CD8-positive, alpha-beta memory T cell (primary cell): Measurements from ENCODE around the gene PARD3. TPM values are rescaled to one million over a fixed set of nuclear protein-coding genes. Genes with fewer than 3 reads are reported as not detected.

Experiments
- CTCF ChIA-PET: fragments of 350-600 bp; sonication (Branson Sonifier 250); formaldehyde crosslinking; loops from one replicate; lab custom pipeline; 2021; ENCODE audit warnings: antibody characterized with exemption; lab: Charles Lee
- POLR2A ChIA-PET: fragments of 350-600 bp; sonication (Branson Sonifier 250); formaldehyde crosslinking; loops from one replicate; lab custom pipeline; 2021; ENCODE audit warnings: antibody characterized with exemption; lab: Charles Lee
- DNase-seq, 5 donors: peaks; one replicate each; pipeline versions ENCODE4 v3.0.0 to v3.0.0-alpha.2; 2020 to 2022; ENCODE audit warnings: mixed read lengths in 1 of 5
- H3K27ac ChIP-seq: one replicate; pipeline ENCODE4 v1.7.0; 2013; ENCODE audit warnings: low read depth, mild to moderate bottlenecking, low read length, moderate library complexity
- H3K27me3 ChIP-seq: 2 replicates; pipeline ENCODE4 v1.7.0; 2013; ENCODE audit warnings: low read length, mild to moderate bottlenecking; ENCODE audit not compliant: insufficient read depth, poor library complexity, severe bottlenecking
- H3K36me3 ChIP-seq: 2 replicates; pipeline ENCODE4 v1.7.0; 2013; ENCODE audit warnings: mild to moderate bottlenecking, low read length, moderate library complexity; ENCODE audit not compliant: insufficient read depth
- H3K4me1 ChIP-seq: 2 replicates; pipeline ENCODE4 v1.7.0; 2013; ENCODE audit warnings: mild to moderate bottlenecking, low read length, moderate library complexity; ENCODE audit not compliant: insufficient read depth
- H3K4me3 ChIP-seq: 2 replicates; pipeline ENCODE4 v1.7.0; 2013; ENCODE audit warnings: mild to moderate bottlenecking, low read length
- H3K9me3 ChIP-seq: 2 replicates; pipeline ENCODE4 v1.7.0; 2013; ENCODE audit warnings: mild to moderate bottlenecking, low read length
- H3K27ac Mint-ChIP-seq, 8 donors: one replicate each; pipeline ENCODE4 v1.8.0; 2020 to 2021; ENCODE audit warnings: mixed read lengths in 8 of 8, mild to moderate bottlenecking in 6 of 8, inconsistent platforms in 3 of 8, moderate library complexity in 3 of 8
- H3K27me3 Mint-ChIP-seq, 2 donors: one replicate each; pipeline ENCODE4 v1.8.0; 2020 to 2021; ENCODE audit warnings: mixed read lengths in 2 of 2, mild to moderate bottlenecking in 1 of 2, moderate library complexity in 1 of 2
- H3K36me3 Mint-ChIP-seq, 3 donors: one replicate each; pipeline ENCODE4 v1.8.0; 2020 to 2021; ENCODE audit warnings: mixed read lengths in 3 of 3, inconsistent platforms in 1 of 3, mild to moderate bottlenecking in 1 of 3
- H3K4me1 Mint-ChIP-seq, 3 donors: one replicate each; pipeline ENCODE4 v1.8.0; 2020 to 2021; ENCODE audit warnings: mixed read lengths in 3 of 3, inconsistent platforms in 1 of 3, mild to moderate bottlenecking in 1 of 3
- H3K4me3 Mint-ChIP-seq, 7 donors: one replicate each; pipeline ENCODE4 v1.8.0; 2020 to 2021; ENCODE audit warnings: mixed read lengths in 7 of 7, mild to moderate bottlenecking in 6 of 7, moderate library complexity in 4 of 7, inconsistent platforms in 2 of 7
- H3K9me3 Mint-ChIP-seq, 5 donors: one replicate each; pipeline ENCODE4 v1.8.0; 2020 to 2022; ENCODE audit warnings: mixed read lengths in 5 of 5, mild to moderate bottlenecking in 3 of 5, moderate library complexity in 2 of 5, inconsistent platforms in 1 of 5
- polyA plus RNA-seq: library from polyadenylated mRNA; unstranded; fragments of 300-500 nt; fragmentation: Illumina TruSeq; gene quantifications from one replicate; pipeline ENCODE4 v1.2.3, GENCODE V29; 2021
- total RNA-seq, 2 experiments: library from RNA; stranded (reverse); gene quantifications; one replicate each; pipeline ENCODE4 v1.2.3, GENCODE V29; 2021

Gene PARD3
- total and polyA plus RNA-seq, 3 experiments from 2014 or later, result 0.27 to 0.46 TPM; not detected in 1

- Mint-ChIP-seq H3K4me3 (no peak overlapping the region), H3K4me1 (no peaks in the 10 kb centered on the region), H3K27me3 (no peaks in the 10 kb centered on the region), H3K36me3 (no peaks in the 10 kb centered on the region), H3K27ac (no peak overlapping the region), H3K9me3 (no peaks in the 10 kb centered on the region)
- Histone ChIP-seq H3K27ac (no peak overlapping the region), H3K27me3 (no peaks in the 10 kb centered on the region), H3K9me3 (no peaks in the 10 kb centered on the region), H3K36me3 (no peaks in the 10 kb centered on the region), H3K4me1 (no peaks in the 10 kb centered on the region), H3K4me3 (no peak overlapping the region)
- CTCF ChIA-PET, result no interaction called here
- DNase-seq, result no peak
- POLR2A ChIA-PET, result no interaction called here
These were observed 406.1 kb downstream of the PARD3 start for GRCh38 chr10:34408956-34409355.

GRCh38 chr10:34408381-34408780, 406.7 kb downstream of the PARD3 start:
- Histone ChIP-seq H3K9me3 (no peaks in the 10 kb centered on the region), H3K4me1 (no peaks in the 10 kb centered on the region), H3K36me3 (no peaks in the 10 kb centered on the region), H3K27me3 (no peaks in the 10 kb centered on the region), H3K4me3 (no peak overlapping the region), H3K27ac (no peak overlapping the region)
- no peaks in the 10 kb centered on the region for H3K9me3 Mint-ChIP-seq
- H3K27me3 Mint-ChIP-seq, result no peaks in the 10 kb centered on the region
- ChIA-PET CTCF (no interaction called here), POLR2A (no interaction called here)
- no peaks in the 10 kb centered on the region for H3K4me1 Mint-ChIP-seq
- no peak overlapping the region for H3K4me3 Mint-ChIP-seq
- DNase-seq, result no peak
- H3K36me3 Mint-ChIP-seq, result no peaks in the 10 kb centered on the region
- no peak overlapping the region for H3K27ac Mint-ChIP-seq

- Histone ChIP-seq H3K27ac (no peak overlapping the region), H3K9me3 (no peaks in the 10 kb centered on the region), H3K4me1 (no peaks in the 10 kb centered on the region), H3K27me3 (no peaks in the 10 kb centered on the region), H3K36me3 (no peaks in the 10 kb centered on the region), H3K4me3 (no peak overlapping the region)
- POLR2A ChIA-PET, result no interaction called here
- CTCF ChIA-PET, result no interaction called here
- Mint-ChIP-seq H3K4me1 (no peaks in the 10 kb centered on the region), H3K9me3 (no peaks in the 10 kb centered on the region), H3K27ac (no peak overlapping the region), H3K4me3 (no peak overlapping the region), H3K27me3 (no peaks in the 10 kb centered on the region), H3K36me3 (no peaks in the 10 kb centered on the region)
- no peak for DNase-seq
These were observed 407.7 kb downstream of the PARD3 start for GRCh38 chr10:34407324-34407805.

- ChIA-PET CTCF (no interaction called here), POLR2A (no interaction called here)
- Mint-ChIP-seq H3K36me3 (no peaks in the 10 kb centered on the region), H3K4me3 (no peak overlapping the region), H3K4me1 (no peaks in the 10 kb centered on the region), H3K27ac (no peak overlapping the region), H3K27me3 (no peaks in the 10 kb centered on the region), H3K9me3 (no peaks in the 10 kb centered on the region)
- Histone ChIP-seq H3K4me1 (no peaks in the 10 kb centered on the region), H3K27ac (no peak overlapping the region), H3K27me3 (no peaks in the 10 kb centered on the region), H3K36me3 (no peaks in the 10 kb centered on the region), H3K9me3 (no peaks in the 10 kb centered on the region), H3K4me3 (no peak overlapping the region)
- DNase-seq, result no peak
These were observed 408.4 kb downstream of the PARD3 start for GRCh38 chr10:34406463-34407323.

GRCh38 chr10:34405611-34406462, 409.3 kb downstream of the PARD3 start:
- H3K27me3 ChIP-seq, result no peaks in the 10 kb centered on the region
- no peaks in the 10 kb centered on the region for H3K27me3 Mint-ChIP-seq
- H3K27ac ChIP-seq, result no peak overlapping the region
- H3K36me3 Mint-ChIP-seq, result no peaks in the 10 kb centered on the region
- no peaks in the 10 kb centered on the region for H3K9me3 Mint-ChIP-seq
- H3K9me3 ChIP-seq, result no peaks in the 10 kb centered on the region
- H3K4me1 Mint-ChIP-seq, result no peaks in the 10 kb centered on the region
- ChIA-PET POLR2A (no interaction called here), CTCF (no interaction called here)
- H3K27ac Mint-ChIP-seq, result peak overlapping the region in 1 of 8 donors; percentile 1
- no peak for DNase-seq
- no peak overlapping the region for H3K4me3 ChIP-seq
- no peak overlapping the region for H3K4me3 Mint-ChIP-seq
- no peaks in the 10 kb centered on the region for H3K36me3 ChIP-seq
- no peaks in the 10 kb centered on the region for H3K4me1 ChIP-seq

GRCh38 chr10:34403512-34403911, 411.6 kb downstream of the PARD3 start:
- CTCF ChIA-PET, result no interaction called here
- H3K36me3 Mint-ChIP-seq, result no peaks in the 10 kb centered on the region
- H3K4me1 ChIP-seq, result no peaks in the 10 kb centered on the region
- H3K27me3 Mint-ChIP-seq, result no peaks in the 10 kb centered on the region
- POLR2A ChIA-PET, result no interaction called here
- H3K4me3 ChIP-seq, result no peak overlapping the region
- no peak for DNase-seq
- no peak overlapping the region for H3K27ac ChIP-seq
- no peak overlapping the region for H3K4me3 Mint-ChIP-seq
- no peaks in the 10 kb centered on the region for H3K27me3 ChIP-seq
- H3K4me1 Mint-ChIP-seq, result no peaks in the 10 kb centered on the region
- H3K36me3 ChIP-seq, result no peaks in the 10 kb centered on the region
- H3K9me3 ChIP-seq, result no peaks in the 10 kb centered on the region
- H3K27ac Mint-ChIP-seq, result no peak overlapping the region
- no peaks in the 10 kb centered on the region for H3K9me3 Mint-ChIP-seq

- no peaks in the 10 kb centered on the region for H3K4me1 Mint-ChIP-seq
- Histone ChIP-seq H3K4me1 (no peaks in the 10 kb centered on the region), H3K27ac (no peak overlapping the region), H3K4me3 (no peak overlapping the region), H3K36me3 (no peaks in the 10 kb centered on the region), H3K27me3 (no peaks in the 10 kb centered on the region), H3K9me3 (no peaks in the 10 kb centered on the region)
- H3K27me3 Mint-ChIP-seq, result no peaks in the 10 kb centered on the region
- CTCF ChIA-PET, result no interaction called here
- DNase-seq, result no peak
- no peaks in the 10 kb centered on the region for H3K36me3 Mint-ChIP-seq
- H3K9me3 Mint-ChIP-seq, result no peaks in the 10 kb centered on the region
- POLR2A ChIA-PET, result no interaction called here
- H3K4me3 Mint-ChIP-seq, result no peak overlapping the region
- no peak overlapping the region for H3K27ac Mint-ChIP-seq
These were observed 415.0 kb downstream of the PARD3 start for GRCh38 chr10:34400075-34400474.

DNA sequence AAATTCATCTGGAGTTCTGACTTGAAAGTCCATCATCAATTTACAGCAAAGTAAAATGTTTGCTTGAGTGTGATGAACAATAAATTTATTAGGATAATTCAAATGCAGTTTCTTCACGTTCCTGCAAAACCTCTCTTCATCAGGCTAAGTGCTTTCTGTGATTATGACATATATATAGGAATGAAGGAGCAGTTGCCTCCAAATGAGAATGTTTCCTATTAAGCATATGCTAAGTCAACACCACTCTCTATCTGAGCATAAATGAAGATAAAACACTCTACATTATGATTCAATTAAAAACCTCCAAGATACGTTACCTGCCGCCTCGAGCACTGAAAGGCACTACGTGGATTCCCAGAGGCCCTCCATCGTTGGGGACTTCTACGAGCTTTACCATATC, 416.1 kb downstream of the PARD3 start:
- no peaks in the 10 kb centered on the region for H3K4me1 ChIP-seq
- H3K27me3 Mint-ChIP-seq, result no peaks in the 10 kb centered on the region
- H3K4me1 Mint-ChIP-seq, result no peaks in the 10 kb centered on the region
- DNase-seq, result no peak
- no peaks in the 10 kb centered on the region for H3K36me3 Mint-ChIP-seq
- no peak overlapping the region for H3K4me3 Mint-ChIP-seq
- no peaks in the 10 kb centered on the region for H3K27me3 ChIP-seq
- no peak overlapping the region for H3K27ac ChIP-seq
- ChIA-PET CTCF (no interaction called here), POLR2A (no interaction called here)
- H3K4me3 ChIP-seq, result no peak overlapping the region
- H3K9me3 Mint-ChIP-seq, result no peaks in the 10 kb centered on the region
- H3K36me3 ChIP-seq, result no peaks in the 10 kb centered on the region
- no peak overlapping the region for H3K27ac Mint-ChIP-seq
- no peaks in the 10 kb centered on the region for H3K9me3 ChIP-seq
